NB4 (cell line): ENCODE measurements around the gene TMEM156.

ENCODE experiments used
- DNase-seq: peaks from one replicate; pipeline ENCODE4 v3.0.0; 2010; ENCODE audit warnings: low read depth
- H3K4me3 ChIP-seq: one replicate; pipeline ENCODE4 v1.5.1; 2011; ENCODE audit warnings: mild to moderate bottlenecking, low read depth, low read length, moderate library complexity
- CTCF ChIP-seq: IDR thresholded peaks from one replicate; pipeline ENCODE4 v1.5.1; 2012; ENCODE audit warnings: low read depth, low read length
- MYC ChIP-seq: IDR thresholded peaks from 2 replicates; pipeline ENCODE4 v1.6.1; 2011; ENCODE audit warnings: low read depth, low read length
- POLR2A ChIP-seq: IDR thresholded peaks from 2 replicates; pipeline ENCODE4 v1.6.1; 2011; ENCODE audit warnings: mild to moderate bottlenecking; ENCODE audit not compliant: insufficient read length; ENCODE audit errors: extremely low read depth
- TF ChIP-seq, protein P1 (sequence below): IDR thresholded peaks from 2 replicates; pipeline ENCODE4 v1.6.1; 2011; ENCODE audit warnings: low read depth, low read length

The TMEM156 gene

DNA sequence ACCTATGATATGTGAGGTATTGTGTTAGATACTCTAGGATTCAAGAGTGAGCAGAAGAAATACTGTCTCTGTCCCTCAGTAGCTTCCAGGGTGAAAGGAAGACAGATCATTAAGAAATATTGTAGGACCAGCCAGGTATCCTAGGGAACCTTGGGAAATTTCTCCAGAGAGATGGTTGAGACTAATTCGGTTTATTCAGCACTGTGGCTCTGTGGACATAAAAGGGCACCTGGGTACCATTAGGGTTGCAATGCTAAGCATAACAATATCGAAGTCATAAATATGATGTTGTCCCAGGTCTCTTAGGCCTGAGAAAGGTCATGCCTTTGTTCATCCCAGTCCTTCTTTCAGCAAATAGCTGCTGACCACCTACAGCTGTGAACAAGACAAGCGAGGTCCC, 103.6 kb downstream of the TMEM156 start:
- no peak overlapping the region for H3K4me3 ChIP-seq
- TF ChIP-seq, protein P1, sequence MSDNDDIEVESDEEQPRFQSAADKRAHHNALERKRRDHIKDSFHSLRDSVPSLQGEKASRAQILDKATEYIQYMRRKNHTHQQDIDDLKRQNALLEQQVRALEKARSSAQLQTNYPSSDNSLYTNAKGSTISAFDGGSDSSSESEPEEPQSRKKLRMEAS: no peak
- TF ChIP-seq MYC (no peak), CTCF (no peak), POLR2A (no peak)
- DNase-seq: no peak

- no peak for DNase-seq
- no peak overlapping the region for H3K4me3 ChIP-seq
- TF ChIP-seq POLR2A (no peak), CTCF (no peak), MYC (no peak)
- TF ChIP-seq, protein P1: no peak
Observed at GRCh38 chr4:38926896-38927295, 105.3 kb downstream of the TMEM156 start.

- no peak for TF ChIP-seq POLR2A
- no peak for TF ChIP-seq CTCF
- TF ChIP-seq MYC: no peak
- TF ChIP-seq, protein P1: no peak
- no peak for DNase-seq
- H3K4me3 ChIP-seq: no peak overlapping the region
Observed at GRCh38 chr4:38925492-38926413, 106.5 kb downstream of the TMEM156 start.

DNA sequence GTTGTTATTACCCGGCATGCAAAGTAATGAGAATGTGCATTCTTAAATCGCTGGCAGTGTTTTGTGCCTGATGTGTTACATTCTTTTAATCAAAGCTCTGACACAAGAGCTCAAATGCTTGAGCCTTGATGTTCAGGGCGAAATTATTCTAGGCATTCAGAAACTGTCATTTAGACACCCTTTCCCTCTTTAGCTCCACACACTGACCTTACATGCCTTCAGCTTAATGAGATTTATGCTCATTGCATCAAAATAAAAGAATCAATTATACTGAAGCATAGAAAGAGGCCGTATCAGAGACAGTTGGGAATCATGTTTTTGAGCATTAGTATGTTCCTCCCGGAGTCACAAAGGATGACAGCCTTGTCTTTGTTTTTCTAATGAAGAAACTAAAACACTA, 107.9 kb downstream of the TMEM156 start:
- no peak overlapping the region for H3K4me3 ChIP-seq
- DNase-seq: no peak
- TF ChIP-seq MYC: no peak
- no peak for TF ChIP-seq CTCF
- TF ChIP-seq, protein P1: no peak
- no peak for TF ChIP-seq POLR2A

- DNase-seq: no peak
- TF ChIP-seq, protein P1: no peak
- TF ChIP-seq POLR2A (no peak), MYC (no peak), CTCF (no peak)
Observed at GRCh38 chr4:38923746-38924145, 108.5 kb downstream of the TMEM156 start.

DNA sequence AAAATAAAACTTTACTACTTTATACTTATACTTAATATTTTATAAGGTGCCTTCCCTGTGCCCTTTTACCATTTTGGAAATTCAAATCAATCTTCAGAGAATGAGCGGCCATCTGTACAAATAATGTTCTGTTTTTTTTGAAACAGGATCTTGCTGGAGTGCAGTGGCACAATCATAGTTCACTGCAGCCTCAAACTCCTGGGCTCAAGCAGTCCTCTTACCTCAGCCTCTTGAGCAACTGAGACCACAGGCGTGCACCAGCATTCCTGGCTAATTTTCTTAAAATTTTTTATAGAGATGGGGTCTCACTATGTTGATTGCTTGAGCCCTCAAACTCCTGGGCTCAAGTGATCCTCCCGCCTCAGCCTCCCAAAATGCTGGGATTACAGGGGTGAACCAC, 111.1 kb downstream of the TMEM156 start:
- H3K4me3 ChIP-seq: no peak overlapping the region
- TF ChIP-seq MYC (no peak), POLR2A (no peak), CTCF (no peak)
- TF ChIP-seq, protein P1: no peak
- no peak for DNase-seq

More at GRCh38 chr4:38923746-38924145, 108.5 kb downstream of the TMEM156 start:
- H3K4me3 ChIP-seq: no peak overlapping the region
